Measurements from ENCODE around the gene CANX. TPM values are rescaled to one million over a fixed set of nuclear protein-coding genes. Genes with fewer than 3 reads are reported as not detected.
A peak's percentile ranks its signal among the peaks of the same experiment; 100 is the strongest.

CANX gene
- total and polyA plus RNA-seq, 2 of the 13 experiments (the other 11 are each of a cell fraction or from before 2014, with no cell fraction given), result 477 to 680 TPM

GRCh38 chr5:179732412-179732917 is 33.7 kb downstream of the CANX start, which contains the start of gene MAML1 (continued):
- TF ChIP-seq, protein P1, sequence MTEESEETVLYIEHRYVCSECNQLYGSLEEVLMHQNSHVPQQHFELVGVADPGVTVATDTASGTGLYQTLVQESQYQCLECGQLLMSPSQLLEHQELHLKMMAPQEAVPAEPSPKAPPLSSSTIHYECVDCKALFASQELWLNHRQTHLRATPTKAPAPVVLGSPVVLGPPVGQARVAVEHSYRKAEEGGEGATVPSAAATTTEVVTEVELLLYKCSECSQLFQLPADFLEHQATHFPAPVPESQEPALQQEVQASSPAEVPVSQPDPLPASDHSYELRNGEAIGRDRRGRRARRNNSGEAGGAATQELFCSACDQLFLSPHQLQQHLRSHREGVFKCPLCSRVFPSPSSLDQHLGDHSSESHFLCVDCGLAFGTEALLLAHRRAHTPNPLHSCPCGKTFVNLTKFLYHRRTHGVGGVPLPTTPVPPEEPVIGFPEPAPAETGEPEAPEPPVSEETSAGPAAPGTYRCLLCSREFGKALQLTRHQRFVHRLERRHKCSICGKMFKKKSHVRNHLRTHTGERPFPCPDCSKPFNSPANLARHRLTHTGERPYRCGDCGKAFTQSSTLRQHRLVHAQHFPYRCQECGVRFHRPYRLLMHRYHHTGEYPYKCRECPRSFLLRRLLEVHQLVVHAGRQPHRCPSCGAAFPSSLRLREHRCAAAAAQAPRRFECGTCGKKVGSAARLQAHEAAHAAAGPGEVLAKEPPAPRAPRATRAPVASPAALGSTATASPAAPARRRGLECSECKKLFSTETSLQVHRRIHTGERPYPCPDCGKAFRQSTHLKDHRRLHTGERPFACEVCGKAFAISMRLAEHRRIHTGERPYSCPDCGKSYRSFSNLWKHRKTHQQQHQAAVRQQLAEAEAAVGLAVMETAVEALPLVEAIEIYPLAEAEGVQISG (CRISPR knock-in tag; IDR thresholded peaks at IDR 0.05), result peak; percentile 55
- TF ChIP-seq, protein P2, sequence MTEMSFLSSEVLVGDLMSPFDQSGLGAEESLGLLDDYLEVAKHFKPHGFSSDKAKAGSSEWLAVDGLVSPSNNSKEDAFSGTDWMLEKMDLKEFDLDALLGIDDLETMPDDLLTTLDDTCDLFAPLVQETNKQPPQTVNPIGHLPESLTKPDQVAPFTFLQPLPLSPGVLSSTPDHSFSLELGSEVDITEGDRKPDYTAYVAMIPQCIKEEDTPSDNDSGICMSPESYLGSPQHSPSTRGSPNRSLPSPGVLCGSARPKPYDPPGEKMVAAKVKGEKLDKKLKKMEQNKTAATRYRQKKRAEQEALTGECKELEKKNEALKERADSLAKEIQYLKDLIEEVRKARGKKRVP (CRISPR knock-in tag; IDR thresholded peaks at IDR 0.05), result peak in 1 of 2 experiments; percentile 47; a peak in 1 of 4 replicates
- 0 out of 2 replicates have a peak, but pooled peaks have one; percentile 28 for TF ChIP-seq RERE (CRISPR knock-in tag; IDR thresholded peaks at IDR 0.05; ENCODE audit: low read depth)
- 0 out of 2 replicates have a peak, but pooled peaks have one; percentile 12 for TF ChIP-seq GTF2F1 (IDR thresholded peaks at IDR 0.05; ENCODE audit: low read length)
- no peak for TF ChIP-seq ZBTB25 (CRISPR knock-in tag; IDR thresholded peaks at IDR 0.05)
- TF ChIP-seq ZNF605 (CRISPR knock-in tag; IDR thresholded peaks at IDR 0.05), result peak; percentile 28; the same call in 1 of the 2 replicates
- peak; percentile 57 for TF ChIP-seq ZNF687 (CRISPR knock-in tag; IDR thresholded peaks at IDR 0.05)
- no peak for TF ChIP-seq ZKSCAN1 (IDR thresholded peaks at IDR 0.05; ENCODE audit: low read length)
- no peak for TF ChIP-seq ZNF761 (CRISPR knock-in tag; conservative IDR thresholded peaks at IDR 0.05)
- 0 out of 2 replicates have a peak, but pooled peaks have one; percentile 56 for TF ChIP-seq SIN3A (IDR thresholded peaks at IDR 0.05; ENCODE audit: borderline replicate concordance, low read depth, low read length)
- no peak for TF ChIP-seq ZNF678 (CRISPR knock-in tag; IDR thresholded peaks at IDR 0.05)
- no peak for TF ChIP-seq MATR3 (CRISPR knock-in tag; IDR thresholded peaks at IDR 0.05)
- no peak for TF ChIP-seq XBP1 (CRISPR knock-in tag; IDR thresholded peaks at IDR 0.05)
- no peak for TF ChIP-seq ZNF20 (CRISPR knock-in tag; IDR thresholded peaks at IDR 0.05)

Measured in HepG2 (cell line).